GM21390 (cell line): ENCODE measurements around the gene CAPZA3.
"Not testable (repeated sequence)": the region's sequence is repeated elsewhere in the genome, so short reads cannot be mapped to it uniquely, and the experiment has no call there.

Source experiments
- ATAC-seq: cut with Tn5 transposase; IDR thresholded peaks from one replicate; pipeline ENCODE4 v1.9.1; 2021; ENCODE audit not compliant: unreplicated experiment

CAPZA3 gene, protein sequence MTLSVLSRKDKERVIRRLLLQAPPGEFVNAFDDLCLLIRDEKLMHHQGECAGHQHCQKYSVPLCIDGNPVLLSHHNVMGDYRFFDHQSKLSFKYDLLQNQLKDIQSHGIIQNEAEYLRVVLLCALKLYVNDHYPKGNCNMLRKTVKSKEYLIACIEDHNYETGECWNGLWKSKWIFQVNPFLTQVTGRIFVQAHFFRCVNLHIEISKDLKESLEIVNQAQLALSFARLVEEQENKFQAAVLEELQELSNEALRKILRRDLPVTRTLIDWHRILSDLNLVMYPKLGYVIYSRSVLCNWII

DNA sequence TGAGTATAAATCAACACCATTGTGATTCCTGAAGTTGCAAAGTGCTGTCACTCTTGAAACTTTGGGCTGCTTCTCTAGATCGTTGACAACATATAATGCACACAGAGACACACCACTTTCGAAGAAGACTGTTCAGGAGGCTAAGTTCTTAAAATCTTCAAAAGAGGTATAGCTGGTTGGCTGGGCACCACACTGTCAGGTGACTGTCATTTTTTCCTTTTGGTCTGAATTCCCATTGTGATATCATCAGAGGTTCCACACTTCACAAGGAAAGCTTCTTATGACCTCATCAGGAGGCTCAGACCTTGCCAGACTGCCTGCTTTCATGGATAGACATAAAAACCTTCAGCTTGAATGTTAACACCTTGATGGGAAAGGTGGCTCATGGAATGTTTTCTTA is at the start of gene CAPZA3, which contains the start of gene PLCZ1:
TSS of gene CAPZA3 (plus strand) at position 301 of the 400 bp plus-strand sequence. CDS start 150 bp downstream, outside the sequence.
TSS of gene PLCZ1 (minus strand) at position 194 of the 400 bp plus-strand sequence. CDS start 641 bp downstream, outside the sequence.
- ATAC-seq = no peak

DNA sequence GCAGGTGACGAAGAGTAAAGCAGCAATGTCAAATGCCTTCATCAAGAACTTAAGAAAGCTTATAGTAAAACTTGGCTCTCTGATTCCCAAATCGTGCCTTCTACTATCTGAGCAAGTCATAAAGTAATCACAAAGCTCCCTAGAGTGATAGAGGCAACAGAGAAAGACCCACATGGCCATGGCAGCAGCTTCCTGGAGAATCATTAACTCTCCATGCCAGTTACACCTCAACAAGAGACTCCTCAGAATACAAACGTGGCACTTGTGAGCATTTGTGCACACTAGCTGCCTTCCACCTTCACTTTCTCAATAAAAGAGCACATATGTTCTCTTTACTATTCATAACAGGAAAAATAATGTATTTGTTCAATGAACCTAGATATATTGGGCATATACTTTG is 48.1 kb upstream of the CAPZA3 start:
- ATAC-seq = no peak

DNA sequence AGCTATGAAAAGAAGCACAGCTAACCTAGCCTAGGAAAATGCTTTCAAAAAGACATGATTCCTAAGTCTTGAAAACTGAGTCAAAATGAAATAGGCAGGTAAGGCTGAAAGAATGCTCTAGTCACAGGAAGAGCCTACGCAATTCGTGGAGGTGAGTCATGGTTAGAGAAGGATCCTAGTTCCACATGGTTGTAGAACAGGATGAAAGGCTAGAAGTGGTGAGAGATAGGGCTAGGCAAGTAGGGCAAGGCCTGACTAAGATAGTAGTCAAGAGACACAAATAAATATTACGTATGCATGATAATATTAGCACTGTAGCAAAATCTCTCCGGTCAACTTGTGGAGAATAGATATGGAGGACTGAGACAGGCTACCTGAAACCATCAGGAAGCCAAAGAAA is 47.3 kb upstream of the CAPZA3 start:
- ATAC-seq = no peak

- ATAC-seq = not testable (repeated sequence)
These were observed 43.9 kb upstream of the CAPZA3 start for GRCh38 chr12:18693986-18694385.

DNA sequence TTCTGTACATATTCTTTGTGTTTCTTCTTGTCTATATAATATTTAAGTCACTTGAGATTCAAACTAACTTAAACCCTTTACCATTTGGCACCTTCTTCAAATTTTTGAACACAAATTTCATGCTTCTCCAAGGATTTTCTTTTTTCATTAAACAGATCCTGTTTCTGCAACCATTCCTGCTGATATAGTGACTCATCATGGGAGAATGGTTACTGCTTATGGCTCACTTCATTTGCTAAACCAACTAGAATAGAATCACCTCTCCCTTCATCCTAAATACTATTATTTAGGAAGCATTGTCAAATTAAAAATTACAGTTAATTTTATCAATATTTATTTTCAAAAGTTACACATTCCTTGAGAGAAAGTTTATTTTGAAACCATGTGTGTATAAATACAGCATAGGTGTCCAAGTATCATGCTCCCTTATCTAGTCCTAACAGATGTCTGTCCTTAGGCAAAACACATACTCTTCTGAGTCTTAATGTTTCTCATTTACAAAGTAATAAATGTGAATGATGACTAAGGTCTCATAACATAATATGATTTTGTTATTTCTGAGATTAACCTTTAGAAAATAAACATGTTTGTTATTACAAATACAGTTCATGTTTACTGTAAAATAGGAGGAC is 40.8 kb upstream of the CAPZA3 start:
- no peak for ATAC-seq

GRCh38 chr12:18700271-18700670 is 37.6 kb upstream of the CAPZA3 start:
- no peak for ATAC-seq

DNA sequence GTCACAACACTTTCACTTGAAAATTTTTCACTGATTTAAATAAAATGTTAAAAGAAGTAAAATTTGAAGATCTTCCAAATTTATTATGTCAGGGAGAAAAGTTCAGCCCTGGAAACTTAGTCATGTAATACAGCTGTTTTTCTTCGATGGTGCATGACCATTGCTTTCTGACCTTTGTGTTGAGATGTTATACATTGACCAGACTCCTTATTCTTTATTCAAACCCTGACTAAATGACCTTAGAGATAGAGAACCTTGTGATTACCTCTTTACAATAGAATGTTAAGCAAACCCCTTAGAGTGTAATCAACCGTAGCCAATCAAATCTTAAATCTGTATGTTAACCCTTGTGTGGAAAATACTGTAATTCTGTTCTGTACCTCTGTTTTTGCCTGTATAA is 34.6 kb upstream of the CAPZA3 start:
- ATAC-seq = no peak

GRCh38 chr12:18703911-18704310 is 34.0 kb upstream of the CAPZA3 start:
- ATAC-seq = no peak

DNA sequence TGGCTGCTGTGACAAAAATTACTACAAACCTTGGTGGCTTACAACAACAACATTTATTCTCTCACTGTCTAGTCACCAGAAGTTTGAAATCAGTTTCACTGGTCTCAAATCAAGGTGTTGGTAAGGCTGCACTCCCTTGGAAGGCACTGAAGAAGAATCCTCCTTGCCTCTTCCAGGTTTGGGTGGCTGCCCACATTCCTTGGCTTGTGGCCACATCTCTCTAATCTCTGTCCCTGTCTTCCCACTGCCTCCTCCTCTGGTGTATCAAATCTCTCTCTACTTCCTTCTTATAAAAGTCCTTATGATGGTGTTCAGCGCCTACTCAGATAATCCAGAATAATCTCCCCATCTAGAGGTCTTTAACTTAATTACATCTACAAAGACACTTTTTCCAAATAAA is 31.1 kb upstream of the CAPZA3 start:
- no peak for ATAC-seq

DNA sequence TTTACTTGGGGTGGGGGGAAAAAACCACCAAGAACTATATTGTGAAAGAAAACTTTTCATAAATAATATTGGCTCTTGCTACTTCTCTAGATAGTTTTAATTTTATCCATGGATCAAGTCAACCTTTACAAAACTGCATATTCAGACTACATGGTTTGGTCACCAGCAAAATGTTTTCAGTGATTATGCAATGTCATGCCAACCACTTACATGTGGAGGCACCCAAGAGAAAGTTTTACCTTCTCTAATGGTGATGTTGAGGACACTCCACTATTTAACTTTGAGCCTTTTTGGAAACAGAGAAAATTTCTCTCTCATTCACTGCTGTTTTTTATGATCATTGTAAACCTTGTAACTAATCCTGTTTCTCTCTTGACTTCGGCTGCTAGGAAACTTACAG is 21.7 kb upstream of the CAPZA3 start:
- ATAC-seq = no peak

- no peak for ATAC-seq
These were observed 19.5 kb upstream of the CAPZA3 start for GRCh38 chr12:18718462-18718861.

GRCh38 chr12:18719922-18720510 is 17.9 kb upstream of the CAPZA3 start:
- no peak for ATAC-seq

- no peak for ATAC-seq
These were observed 17.2 kb upstream of the CAPZA3 start for GRCh38 chr12:18720690-18721089.

DNA sequence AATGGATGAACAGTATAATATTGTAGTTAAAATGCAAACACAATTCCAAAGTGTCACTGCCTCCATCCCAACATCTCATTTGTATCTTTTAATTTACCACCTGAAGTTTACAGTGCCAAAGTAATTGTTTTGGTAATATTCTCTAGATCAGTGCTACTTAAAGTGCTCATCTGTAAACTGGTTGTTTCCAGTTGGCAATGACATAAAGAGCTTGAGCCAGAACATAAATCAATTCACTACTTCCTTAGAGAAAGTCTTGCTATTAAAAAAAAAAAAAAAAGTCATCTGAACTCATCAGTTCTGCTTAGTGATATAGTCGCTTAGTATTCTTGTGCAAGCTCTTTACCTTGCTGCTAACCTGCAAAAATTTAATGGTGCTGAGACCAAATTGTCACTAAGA is 16.5 kb upstream of the CAPZA3 start:
- no peak for ATAC-seq

- no peak for ATAC-seq
These were observed 14.2 kb upstream of the CAPZA3 start for GRCh38 chr12:18723752-18724151.

DNA sequence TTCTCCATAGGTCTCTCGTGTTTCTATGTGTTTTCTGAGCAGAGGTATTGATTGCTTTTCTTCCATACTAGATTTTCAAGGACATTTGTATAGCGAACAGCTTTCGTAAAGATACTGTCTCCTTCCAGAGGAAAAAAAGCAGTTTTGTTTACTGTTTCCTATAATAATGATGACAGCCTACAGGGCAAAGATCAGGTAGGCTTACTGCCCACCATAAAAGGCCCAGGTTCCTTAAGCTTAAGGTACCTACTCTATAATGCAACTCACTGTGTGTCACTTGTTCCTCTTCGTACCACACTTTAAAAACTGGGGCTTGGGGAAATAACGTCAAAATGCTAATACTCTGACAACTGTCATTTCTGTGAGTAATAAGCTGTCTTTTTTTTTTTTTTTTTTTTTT is 6.8 kb upstream of the CAPZA3 start:
- ATAC-seq = no peak

DNA sequence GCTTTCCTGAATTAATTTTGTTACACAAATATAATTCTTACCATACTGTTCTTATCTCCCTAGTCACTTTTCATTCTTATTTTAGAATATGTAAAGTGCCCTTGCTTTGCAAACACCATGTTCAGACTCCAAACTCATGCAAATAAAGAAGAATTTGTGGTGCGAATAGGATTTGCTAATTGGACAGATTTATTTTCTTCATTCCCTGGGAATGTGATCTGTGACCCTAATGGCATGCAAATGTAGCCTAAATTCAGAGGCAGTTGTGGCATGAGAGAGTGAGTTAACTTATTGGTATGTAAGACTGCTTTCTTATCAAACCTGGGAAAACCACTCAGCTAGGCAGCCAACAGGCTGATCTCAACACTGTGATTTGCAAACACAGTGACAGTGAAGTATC is 10.0 kb downstream of the CAPZA3 start:
- no peak for ATAC-seq

DNA sequence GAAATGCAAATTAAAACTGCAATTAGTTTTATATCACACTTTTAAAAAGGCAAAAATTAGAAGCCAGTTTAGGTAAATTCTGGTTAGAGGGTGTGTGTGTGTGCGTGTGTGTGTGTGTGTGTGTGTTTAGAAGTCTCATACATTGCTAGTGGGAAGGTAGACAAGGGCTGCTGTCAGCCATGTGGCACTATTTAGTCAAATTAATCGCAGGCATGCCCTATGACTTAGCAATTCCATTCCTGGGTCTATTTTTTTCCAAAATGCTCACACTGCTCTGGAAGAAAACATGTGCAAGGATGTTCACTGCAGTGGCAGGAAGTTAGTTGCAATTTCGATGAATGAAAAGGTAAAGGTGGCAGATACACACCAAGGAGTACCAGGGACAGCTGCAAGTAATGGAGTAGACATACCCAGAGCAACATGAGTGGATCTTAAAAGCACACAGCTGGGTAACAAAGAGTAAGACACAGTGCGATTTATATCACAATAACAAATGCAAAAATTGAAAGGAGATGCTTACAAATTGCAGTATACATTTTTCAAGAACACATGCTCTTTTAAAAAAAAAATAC is 11.6 kb downstream of the CAPZA3 start:
- ATAC-seq = no peak

- no peak for ATAC-seq
These were observed 12.2 kb downstream of the CAPZA3 start for GRCh38 chr12:18750085-18750484.

GRCh38 chr12:18751866-18752265 is 13.9 kb downstream of the CAPZA3 start:
- ATAC-seq = no peak

- no peak for ATAC-seq
These were observed 14.5 kb downstream of the CAPZA3 start for GRCh38 chr12:18752280-18752920.
